Muscle layer of colon (tissue), 2 donors: ENCODE results near the gene REXO1.

Experiments used
- H3K27ac ChIP-seq: one replicate; pipeline ENCODE4 v1.7.0; 2013; ENCODE audit warnings: low read depth, mild to moderate bottlenecking, low read length, moderate library complexity
- H3K27me3 ChIP-seq, 2 donors: one replicate each; pipeline ENCODE4 v1.7.0; 2013; ENCODE audit warnings: low read length in 2 of 2, mild to moderate bottlenecking in 2 of 2; ENCODE audit not compliant: insufficient read depth in 2 of 2, control insufficient read depth in 1 of 2
- H3K36me3 ChIP-seq: one replicate; pipeline ENCODE4 v1.7.0; 2013; ENCODE audit warnings: mild to moderate bottlenecking, low read length; ENCODE audit not compliant: insufficient read depth
- H3K4me1 ChIP-seq: one replicate; pipeline ENCODE4 v1.7.0; 2013; ENCODE audit warnings: mild to moderate bottlenecking, low read length; ENCODE audit not compliant: insufficient read depth
- H3K4me3 ChIP-seq, 2 donors: one replicate each; pipeline ENCODE4 v1.7.0; 2013; ENCODE audit warnings: low read length in 2 of 2, low read depth in 1 of 2, mild to moderate bottlenecking in 1 of 2, moderate library complexity in 1 of 2
- H3K9ac ChIP-seq: one replicate; pipeline ENCODE4 v1.7.0; 2013; ENCODE audit warnings: low read length
- H3K9me3 ChIP-seq: one replicate; pipeline ENCODE4 v1.7.0; 2013; ENCODE audit warnings: mild to moderate bottlenecking, low read length
- donor health status: abdominal sarcoma.
- donor health status: Adenocarcinoma of cecum.

Gene REXO1

GRCh38 chr19:1863638-1864479, 15.6 kb upstream of the REXO1 start:
- no peak overlapping the region for H3K9ac ChIP-seq
- peaks cover 14 to 29% of the 10 kb centered on the region in 2 donors for H3K27me3 ChIP-seq
- peaks cover 23% of the 10 kb centered on the region for H3K4me1 ChIP-seq
- peak overlapping the region; percentile 67 to 90 for H3K4me3 ChIP-seq
- no peaks in the 10 kb centered on the region for H3K9me3 ChIP-seq
- H3K36me3 ChIP-seq, result no peaks in the 10 kb centered on the region
- H3K27ac ChIP-seq, result peak overlapping the region; percentile 92

DNA sequence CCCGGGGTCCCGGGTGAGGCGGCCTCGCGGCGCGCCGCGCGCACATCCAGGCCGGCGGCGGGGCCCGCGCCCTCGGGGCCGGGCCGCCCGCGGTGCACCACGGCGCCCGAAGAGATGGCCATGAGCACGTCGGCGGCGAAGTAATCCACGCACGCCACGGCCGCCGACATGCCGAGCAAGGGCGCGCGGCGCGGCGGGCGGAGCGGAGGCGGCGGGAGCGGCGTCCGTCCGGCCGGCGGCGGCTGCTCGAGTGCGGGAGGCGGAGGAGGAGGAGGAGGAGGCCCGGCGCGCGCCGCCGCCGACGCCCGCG, 15.0 kb upstream of the REXO1 start, which contains the start of gene KLF16:
Gene KLF16, minus strand, starts transcription at position 252 of the 310 bp plus-strand sequence. Its CDS starts 82 bp downstream, at position 170.
- no peaks in the 10 kb centered on the region for H3K9me3 ChIP-seq
- no peak within 1 kb of the TSS for H3K9ac ChIP-seq
- H3K4me1 ChIP-seq, result peaks cover 23% of the 10 kb centered on the region
- peak within 1 kb of the TSS; percentile 92 for H3K27ac ChIP-seq
- H3K4me3 ChIP-seq, result peak within 1 kb of the TSS; percentile 67 to 90
- no peaks in the 10 kb centered on the region for H3K36me3 ChIP-seq
- H3K27me3 ChIP-seq, result peaks cover 14 to 34% of the 10 kb centered on the region in 2 donors

DNA sequence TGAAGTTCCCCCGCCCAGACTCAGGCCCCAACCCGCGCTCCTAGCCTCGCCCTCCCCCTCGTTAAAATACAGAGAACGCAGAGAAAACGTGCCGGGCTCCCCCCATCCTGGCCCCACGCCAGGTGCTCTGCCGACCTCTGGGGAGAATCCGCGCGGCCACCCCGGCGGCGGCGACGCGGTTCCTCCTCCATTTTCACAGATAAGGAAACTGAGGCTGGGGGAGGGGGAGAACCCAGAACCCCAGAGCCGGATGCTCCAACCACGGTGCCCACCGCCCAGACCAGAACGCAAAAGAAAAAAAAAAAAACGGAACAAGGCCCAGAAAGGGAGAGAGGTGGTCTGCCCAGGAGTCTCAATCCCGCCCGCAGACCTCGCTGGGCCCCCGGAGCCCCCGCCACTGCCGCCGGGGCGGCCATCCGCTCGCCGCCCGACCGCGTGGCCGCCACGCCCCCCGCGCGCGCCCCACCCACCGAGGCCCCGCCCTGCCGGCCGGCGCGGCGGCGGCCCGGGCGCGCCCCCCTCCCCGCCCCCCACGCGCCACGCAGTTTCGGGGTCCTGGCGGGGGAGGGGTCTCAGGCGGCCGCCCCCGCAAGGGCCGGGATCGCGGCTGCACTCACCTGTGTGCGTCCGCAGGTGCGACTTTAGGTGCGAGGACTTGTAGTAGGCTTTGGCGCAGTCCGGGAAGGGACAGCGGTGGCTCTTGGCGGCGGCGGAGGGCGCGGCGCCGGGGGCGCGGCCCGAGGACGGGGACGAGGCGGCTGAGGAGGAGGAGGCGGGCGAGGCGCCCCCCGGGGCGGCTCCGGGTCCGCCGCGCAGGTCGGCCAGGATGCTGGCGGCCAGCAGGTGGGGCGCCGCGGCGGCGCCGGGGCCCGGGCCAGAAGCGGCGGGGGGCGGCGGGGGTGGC, 14.4 kb upstream of the REXO1 start:
- H3K36me3 ChIP-seq, result no peaks in the 10 kb centered on the region
- peak overlapping the region; percentile 47 to 54 for H3K4me3 ChIP-seq
- no peak overlapping the region for H3K9ac ChIP-seq
- peaks cover 28% of the 10 kb centered on the region for H3K4me1 ChIP-seq
- no peaks in the 10 kb centered on the region for H3K9me3 ChIP-seq
- H3K27ac ChIP-seq, result peak overlapping the region; percentile 58
- H3K27me3 ChIP-seq, result peaks cover 14 to 40% of the 10 kb centered on the region in 2 donors

DNA sequence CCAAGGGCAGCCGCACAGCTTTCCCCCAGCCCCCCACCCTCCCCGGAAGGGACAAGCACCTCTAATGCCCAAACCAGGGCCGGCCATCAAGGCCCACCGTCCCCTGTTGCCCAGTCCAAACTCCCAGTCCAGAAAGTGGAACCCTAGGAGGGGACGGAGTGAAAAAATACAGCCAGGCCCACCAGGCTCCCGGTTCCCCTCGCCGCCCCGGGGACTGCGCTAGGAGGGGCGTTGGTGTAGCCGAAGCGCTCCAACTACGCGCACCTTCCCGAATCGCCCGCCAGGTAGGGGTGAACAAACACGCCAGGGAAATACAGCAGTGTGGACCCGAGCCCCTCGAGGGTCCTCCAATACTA, 13.8 kb upstream of the REXO1 start:
- H3K4me1 ChIP-seq, result peaks cover 34% of the 10 kb centered on the region
- H3K27ac ChIP-seq, result peak overlapping the region; percentile 58
- H3K36me3 ChIP-seq, result no peaks in the 10 kb centered on the region
- H3K9me3 ChIP-seq, result no peaks in the 10 kb centered on the region
- peak overlapping the region; percentile 38 to 47 for H3K4me3 ChIP-seq
- H3K27me3 ChIP-seq, result peaks cover 14 to 47% of the 10 kb centered on the region in 2 donors
- no peak overlapping the region for H3K9ac ChIP-seq

DNA sequence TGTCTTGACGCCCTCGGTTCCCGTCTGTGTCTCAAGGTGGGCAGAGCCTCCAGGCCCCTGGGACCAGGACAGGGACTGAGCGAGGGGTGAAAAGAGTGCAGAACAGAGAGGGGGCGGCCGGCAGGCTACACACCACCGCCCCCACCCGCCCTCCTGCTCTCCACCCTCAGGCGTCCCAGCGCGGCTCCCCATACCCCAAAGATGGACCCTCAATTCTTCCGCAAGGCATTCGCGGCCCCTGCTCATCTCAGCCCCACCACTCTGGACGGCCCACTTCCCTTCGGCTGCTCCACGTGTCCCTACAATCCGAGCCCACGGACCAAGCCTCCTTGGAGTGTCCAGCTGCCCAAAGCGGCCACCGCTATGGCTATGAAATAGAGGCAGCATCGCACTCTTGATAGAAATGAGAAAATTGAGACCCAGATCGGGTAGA, 13.3 kb upstream of the REXO1 start:
- Histone ChIP-seq H3K4me3 (peak overlapping the region; percentile 38 to 47), H3K9me3 (no peaks in the 10 kb centered on the region), H3K36me3 (no peaks in the 10 kb centered on the region), H3K9ac (no peak overlapping the region), H3K27me3 (peaks cover 14 to 49% of the 10 kb centered on the region in 2 donors), H3K27ac (no peak overlapping the region), H3K4me1 (peaks cover 34% of the 10 kb centered on the region)

GRCh38 chr19:1860821-1861598, 12.7 kb upstream of the REXO1 start:
- no peak overlapping the region for H3K27ac ChIP-seq
- H3K36me3 ChIP-seq, result no peaks in the 10 kb centered on the region
- H3K4me3 ChIP-seq, result no peak overlapping the region
- H3K9ac ChIP-seq, result no peak overlapping the region
- H3K9me3 ChIP-seq, result no peaks in the 10 kb centered on the region
- peaks cover 14 to 49% of the 10 kb centered on the region in 2 donors for H3K27me3 ChIP-seq
- peaks cover 40% of the 10 kb centered on the region for H3K4me1 ChIP-seq

DNA sequence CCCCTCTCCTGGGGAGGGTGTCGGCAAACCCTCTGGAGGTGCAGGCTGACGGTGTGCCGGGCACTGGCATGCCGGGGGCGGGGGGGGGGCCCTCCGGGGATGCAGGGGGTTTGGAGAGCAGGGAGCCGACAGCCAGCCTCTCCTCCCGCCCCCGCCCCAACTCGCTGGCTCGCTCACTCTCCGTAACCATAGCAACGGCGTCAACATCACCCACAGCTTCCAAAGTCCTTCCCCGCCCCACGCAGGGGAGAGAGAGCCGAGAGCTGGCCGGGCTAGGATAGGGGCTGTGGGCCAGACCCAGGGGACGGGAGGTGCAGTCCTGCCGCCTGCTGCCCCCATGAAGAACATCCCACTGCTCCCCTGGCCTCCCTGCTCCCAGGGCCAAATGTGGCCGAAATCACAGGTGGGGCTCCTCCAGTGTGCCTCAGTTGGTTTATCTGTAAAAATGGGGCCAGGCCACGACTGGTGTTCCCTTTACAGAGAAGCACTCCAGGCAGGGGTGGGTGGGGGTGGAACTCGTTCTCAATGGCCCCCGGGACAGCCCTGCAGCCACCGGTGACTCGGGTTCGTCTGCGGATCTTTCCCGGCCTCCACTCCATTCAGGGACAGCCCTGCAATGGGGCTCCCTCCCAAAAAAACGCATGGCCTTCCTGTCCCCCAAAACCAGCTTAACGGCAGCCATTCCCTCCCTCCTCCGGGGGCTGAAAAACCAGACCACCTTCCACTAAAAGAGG, 11.9 kb upstream of the REXO1 start:
- Histone ChIP-seq H3K9me3 (no peaks in the 10 kb centered on the region), H3K4me3 (peak overlapping the region in 1 of 2 donors; percentile 18), H3K27me3 (peaks cover 14 to 52% of the 10 kb centered on the region in 2 donors), H3K9ac (no peak overlapping the region), H3K4me1 (peaks cover 46% of the 10 kb centered on the region), H3K27ac (no peak overlapping the region), H3K36me3 (no peaks in the 10 kb centered on the region)

- Histone ChIP-seq H3K4me3 (no peak overlapping the region), H3K4me1 (peaks cover 52% of the 10 kb centered on the region), H3K9me3 (no peaks in the 10 kb centered on the region)
Measured at GRCh38 chr19:1859331-1859781, 11.1 kb upstream of the REXO1 start.

GRCh38 chr19:1858412-1859081, 10.3 kb upstream of the REXO1 start:
- Histone ChIP-seq H3K27me3 (peaks cover 14 to 62% of the 10 kb centered on the region in 2 donors), H3K27ac (peak overlapping the region; percentile 24), H3K36me3 (no peaks in the 10 kb centered on the region), H3K9ac (no peak overlapping the region), H3K4me1 (peaks cover 54% of the 10 kb centered on the region), H3K4me3 (no peak overlapping the region), H3K9me3 (no peaks in the 10 kb centered on the region)

More at GRCh38 chr19:1859331-1859781, 11.1 kb upstream of the REXO1 start:
- no peak overlapping the region for H3K9ac ChIP-seq
- H3K27me3 ChIP-seq, result peaks cover 14 to 56% of the 10 kb centered on the region in 2 donors
- H3K36me3 ChIP-seq, result no peaks in the 10 kb centered on the region
- no peak overlapping the region for H3K27ac ChIP-seq
